GM18508 (cell line): ENCODE data around the gene NDEL1.

ENCODE experiments used
- ATAC-seq: cut with Tn5 transposase; IDR thresholded peaks from one replicate; pipeline ENCODE4 v1.9.1; 2021; ENCODE audit warnings: moderate number of reproducible peaks; ENCODE audit not compliant: insufficient read depth, unreplicated experiment

The NDEL1 gene

DNA sequence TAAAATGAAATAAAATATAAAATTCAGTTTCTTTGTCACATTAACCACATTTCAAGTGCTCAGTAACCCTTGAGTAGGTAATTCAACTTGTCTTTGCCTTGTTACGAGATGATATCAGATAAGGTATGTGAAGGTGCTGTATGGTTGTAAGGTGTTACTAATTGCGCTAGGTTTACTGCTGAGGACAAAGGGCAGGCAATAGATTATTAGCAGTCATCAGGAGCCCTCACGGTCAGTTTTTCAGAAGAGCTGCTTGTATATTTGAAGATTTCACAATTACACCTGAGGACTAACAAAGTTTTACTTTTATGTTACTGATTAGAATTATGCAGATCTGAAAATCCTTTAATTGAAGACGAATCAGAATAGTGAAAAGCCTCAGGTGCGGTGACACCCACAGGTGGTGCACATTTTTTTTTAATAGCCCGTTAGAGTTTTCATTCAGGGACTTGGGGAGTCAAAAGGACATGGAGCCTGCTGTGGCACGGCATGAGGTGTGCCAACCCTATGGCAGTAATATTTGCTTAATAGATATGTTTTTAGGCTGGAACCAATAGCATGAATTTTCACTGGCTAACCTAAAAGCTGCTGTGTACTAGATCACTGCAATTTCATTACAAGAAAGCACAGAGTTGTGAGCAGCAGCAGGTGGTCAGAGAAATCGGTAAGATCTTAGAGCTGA, 16.4 kb downstream of the NDEL1 start:
- ATAC-seq, result no peak

DNA sequence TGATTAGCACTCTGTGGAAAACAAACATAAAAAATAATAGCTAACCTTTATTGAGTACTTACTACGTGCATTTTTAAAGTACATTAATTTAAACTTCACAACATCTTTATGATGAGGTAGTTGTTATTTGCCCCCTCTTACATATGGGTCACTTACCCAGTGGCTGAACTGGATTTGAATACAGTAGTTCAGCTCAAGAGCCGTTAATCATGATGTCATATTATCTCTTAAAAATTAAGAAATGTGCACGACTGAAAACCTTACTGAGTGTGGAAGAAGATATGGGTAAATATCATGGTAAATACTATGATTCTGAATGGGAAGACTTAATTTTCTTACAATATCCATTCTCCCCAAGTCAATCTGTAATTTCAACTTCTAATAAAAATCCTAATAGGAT, 17.6 kb downstream of the NDEL1 start:
- no peak for ATAC-seq

DNA sequence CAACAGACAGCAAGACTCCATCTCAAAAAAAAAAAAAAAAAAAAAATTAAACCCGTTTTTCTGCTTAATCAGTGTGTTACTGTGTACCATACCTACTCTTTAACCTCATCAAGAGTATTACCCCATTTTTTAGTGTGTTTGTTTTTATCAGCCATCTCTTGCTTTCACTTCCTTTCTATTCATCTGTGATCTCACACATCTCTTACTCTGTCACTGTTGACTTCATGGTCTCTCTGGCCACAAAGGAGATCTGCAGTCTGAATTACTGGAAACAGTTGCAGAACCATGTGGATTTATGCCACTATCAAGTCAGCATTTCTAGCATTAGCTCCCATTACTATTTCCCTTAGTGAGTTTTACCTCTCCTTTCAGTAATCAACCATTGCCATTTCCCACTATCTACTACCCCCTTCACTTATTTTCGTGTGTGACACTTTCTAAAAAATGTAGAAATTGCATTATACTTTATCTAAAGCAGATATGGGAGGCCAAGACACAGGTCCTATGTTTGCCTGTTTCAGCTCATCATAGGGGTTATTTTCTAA, 20.1 kb downstream of the NDEL1 start:
- no peak for ATAC-seq

DNA sequence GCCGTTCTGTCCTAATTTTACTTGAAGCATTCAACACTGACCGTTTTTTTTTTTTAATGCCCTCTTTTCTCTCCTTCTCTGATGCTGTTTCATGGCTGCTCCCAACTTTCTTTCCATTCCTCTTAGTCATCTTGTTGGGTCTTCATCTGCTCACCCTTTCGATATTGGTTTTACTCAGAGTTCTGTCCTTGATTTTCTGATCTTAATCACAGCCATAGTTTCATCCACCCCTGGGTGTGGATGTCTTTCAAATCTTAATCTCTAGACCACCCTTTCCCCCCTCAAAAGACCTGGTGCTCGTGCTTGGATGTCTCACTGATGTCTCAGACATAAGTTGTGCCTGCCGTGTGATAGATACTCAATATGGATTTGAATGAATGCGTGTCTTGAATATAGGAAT, 22.4 kb downstream of the NDEL1 start:
- ATAC-seq, result no peak

DNA sequence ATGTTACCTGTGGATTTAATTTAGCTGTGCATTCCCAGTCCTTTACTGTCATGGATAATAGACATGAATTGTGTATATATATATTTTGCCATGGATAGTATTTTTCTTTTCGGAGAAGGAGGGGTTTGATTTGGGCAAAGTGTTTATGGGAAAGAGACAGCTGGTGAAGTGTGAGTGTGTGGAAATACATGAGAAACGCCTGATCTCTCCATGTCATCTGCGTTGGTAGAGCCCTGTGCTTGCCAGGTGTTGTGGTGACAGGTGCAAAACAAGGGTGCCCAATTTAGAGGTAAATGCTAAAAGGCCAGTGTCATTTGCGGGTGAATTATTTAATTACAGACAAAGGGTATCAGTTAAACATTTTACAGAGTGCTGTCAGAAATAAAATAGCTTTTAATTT, 23.4 kb downstream of the NDEL1 start:
- no peak for ATAC-seq

DNA sequence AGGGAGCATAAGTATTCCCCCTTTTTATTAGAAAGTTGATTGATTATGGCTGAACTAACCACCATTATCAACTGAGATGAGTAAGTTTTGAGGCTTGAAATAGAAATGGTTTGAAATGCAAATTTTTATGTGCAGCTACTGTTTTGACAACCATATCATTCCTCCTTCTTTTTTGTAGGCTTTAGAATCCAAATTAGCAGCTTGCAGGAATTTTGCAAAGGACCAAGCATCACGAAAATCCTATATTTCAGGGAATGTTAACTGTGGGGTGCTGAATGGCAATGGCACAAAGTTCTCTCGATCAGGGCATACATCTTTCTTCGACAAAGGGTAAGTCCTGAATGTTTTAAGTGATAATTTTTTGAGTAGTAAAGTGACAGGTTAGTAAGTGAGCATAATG, 24.1 kb downstream of the NDEL1 start:
- ATAC-seq, result no peak

DNA sequence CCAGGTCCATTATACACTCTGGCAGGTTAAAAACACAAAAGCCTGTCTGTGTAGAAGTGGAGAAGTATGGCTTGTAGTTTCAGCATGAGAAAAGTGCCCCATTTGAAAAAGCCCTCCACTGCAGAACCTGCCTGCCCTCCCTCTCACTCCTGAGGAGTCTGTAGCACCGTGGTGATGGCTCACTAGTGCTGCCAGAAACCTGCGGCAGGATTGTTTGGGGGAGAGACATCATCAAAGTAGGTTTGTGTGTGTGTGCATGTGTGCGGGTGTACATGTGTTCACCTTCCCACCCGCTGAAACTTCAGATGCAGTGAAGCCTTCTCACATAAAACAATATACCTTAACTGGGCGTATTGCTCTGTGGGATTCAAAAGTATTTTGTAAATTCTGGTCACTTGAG, 26.9 kb downstream of the NDEL1 start:
- no peak for ATAC-seq

DNA sequence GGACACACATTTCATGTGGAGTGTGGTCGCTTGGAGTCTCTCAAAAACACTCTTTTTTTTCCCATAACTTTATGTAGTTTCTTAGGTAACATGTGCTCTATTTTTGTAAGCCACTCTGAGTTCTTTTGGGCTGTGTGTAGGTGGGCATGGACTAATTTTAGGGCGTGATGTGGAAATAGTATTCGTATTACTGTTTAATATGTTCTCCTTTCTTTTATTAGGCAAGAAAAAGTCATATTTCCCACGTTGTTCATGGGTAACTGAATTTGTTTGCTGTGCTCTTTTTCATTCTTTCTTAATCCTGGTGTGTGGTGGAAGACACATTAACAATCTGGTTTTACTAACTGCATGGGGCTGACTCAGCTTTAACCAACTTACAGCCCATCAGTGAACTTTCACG, 27.4 kb downstream of the NDEL1 start:
- no peak for ATAC-seq

DNA sequence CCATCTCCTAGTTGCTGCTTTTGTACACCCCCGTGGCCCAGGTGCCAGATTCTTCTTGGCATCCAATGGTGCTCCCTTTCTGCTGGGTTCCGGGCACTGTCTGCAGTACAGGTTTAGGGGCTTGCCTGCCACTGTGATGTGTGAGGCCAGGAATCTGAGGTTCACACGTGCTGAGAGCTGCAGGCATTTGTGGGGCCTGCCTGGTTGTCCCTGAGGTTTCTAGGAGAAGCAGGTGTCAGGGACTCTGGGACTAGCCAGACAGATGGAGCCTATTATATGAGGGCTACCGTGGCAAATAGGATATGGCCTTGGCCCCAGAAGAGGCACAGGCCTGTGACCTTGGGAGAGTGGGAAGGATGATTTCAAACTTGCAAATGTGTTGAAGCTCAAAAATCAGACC, 29.3 kb downstream of the NDEL1 start:
- no peak for ATAC-seq

DNA sequence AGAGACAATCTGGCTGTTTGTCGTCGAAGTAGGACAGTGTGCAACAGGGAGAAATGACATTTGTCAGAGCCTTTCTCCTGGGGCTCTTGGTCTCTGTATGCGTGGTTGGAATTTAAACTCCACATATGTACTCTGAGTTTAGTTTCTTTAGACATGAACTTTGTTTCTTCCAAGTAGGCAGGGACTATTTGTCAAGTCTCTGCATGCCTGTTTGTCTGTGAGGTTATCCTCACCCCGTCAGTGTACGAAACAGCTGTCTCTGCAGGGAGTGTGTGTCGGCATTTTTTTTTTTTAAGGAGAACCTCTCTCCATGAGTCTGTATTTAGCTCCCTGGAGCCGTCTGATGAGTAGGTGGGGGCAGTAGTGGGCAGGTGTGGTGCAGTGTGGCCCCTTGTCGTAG, 29.7 kb downstream of the NDEL1 start:
- no peak for ATAC-seq

DNA sequence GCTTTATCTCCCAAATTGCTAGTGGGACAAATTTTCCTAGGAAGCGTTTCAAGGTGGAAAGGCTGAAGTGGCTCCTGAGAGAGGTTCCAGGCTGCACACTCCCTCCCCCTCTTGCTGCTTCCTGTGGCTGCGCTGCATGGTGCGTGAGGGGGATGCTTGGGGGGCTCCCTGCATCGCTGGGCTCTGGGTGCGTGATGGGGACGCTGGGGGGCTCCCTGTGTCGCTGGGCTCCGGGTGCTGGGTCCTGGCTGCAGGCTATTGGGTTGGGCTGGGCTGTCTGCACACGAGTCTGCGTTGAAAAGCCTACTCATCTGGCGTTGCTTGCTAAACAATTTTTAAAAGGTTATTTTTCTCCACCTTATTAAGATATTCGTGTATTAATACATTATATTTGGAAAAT, 30.1 kb downstream of the NDEL1 start:
- no peak for ATAC-seq

DNA sequence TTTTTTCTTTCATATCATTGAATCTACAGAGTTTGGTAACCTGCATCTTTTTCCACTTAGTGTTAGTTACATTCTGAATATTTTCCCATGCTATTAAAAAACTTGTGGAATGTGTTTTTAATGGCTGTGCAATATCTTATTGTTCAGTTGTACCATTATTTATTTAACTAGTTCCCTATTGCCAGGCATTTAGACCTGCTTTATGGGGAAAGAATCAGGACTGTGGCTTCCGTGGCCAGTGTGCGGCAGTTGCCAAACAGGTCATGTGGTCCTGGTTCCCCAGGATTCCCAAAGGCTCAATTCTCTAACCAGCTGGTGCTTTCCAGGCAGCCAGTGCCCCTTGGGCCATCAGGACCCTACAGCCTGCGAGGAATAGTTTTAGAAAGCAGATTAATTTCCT, 30.8 kb downstream of the NDEL1 start:
- ATAC-seq, result no peak

DNA sequence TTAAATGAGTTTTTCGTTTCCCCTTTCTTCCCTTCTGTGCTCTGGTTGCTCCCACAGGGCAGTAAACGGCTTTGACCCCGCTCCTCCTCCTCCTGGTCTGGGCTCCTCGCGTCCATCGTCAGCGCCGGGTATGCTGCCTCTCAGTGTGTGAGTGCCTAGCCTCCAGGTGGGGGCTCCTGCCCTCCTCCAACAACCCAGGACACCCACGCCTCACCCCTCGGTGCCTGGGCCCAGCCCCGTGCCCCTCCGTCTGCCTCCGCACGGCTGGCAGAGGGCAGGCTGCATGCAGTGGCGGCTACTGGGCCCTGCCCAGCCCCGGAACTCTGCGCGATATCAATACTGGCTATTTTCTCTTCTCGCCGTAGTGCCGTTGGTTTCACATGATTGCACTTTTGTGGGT, 31.2 kb downstream of the NDEL1 start:
- no peak for ATAC-seq

DNA sequence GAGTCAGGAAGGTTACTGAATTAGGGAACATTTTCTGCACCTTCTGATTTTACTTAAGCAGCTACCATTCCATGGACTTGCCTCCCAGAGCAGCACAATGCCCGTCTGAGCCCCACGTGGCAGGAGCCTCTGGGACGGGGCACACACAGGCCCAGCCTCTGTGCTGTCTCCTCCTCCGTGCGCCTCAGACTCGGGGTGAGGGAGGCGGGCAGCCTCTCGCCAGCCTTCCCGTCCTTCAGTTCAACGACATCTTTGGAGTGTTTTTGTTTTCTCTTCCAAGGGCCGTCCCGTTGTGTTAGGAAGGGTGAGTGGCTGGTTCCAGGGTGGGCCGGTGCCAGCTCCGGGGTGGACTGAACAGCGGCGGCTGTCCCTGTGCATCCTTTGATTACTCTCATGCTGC, 31.8 kb downstream of the NDEL1 start:
- ATAC-seq, result no peak

DNA sequence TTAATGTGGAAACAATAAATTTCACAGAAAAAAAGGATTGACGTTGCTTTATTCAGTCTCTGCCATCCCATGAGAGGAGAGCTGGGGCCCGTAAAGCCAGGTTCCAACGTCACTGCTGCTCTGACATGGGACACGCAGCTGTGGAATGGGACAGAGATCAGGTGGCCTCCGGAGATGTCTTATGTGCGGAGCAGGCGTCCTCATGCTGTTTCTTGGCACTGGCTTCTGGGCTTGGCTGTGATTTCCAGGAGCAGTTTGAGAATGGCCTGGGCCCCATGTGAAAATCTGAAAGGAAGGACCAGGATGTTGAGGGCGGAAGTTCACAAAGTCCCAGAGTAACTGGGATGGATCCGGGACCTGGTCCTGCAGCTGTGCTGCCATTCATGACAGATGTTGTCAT, 32.4 kb downstream of the NDEL1 start:
- no peak for ATAC-seq

DNA sequence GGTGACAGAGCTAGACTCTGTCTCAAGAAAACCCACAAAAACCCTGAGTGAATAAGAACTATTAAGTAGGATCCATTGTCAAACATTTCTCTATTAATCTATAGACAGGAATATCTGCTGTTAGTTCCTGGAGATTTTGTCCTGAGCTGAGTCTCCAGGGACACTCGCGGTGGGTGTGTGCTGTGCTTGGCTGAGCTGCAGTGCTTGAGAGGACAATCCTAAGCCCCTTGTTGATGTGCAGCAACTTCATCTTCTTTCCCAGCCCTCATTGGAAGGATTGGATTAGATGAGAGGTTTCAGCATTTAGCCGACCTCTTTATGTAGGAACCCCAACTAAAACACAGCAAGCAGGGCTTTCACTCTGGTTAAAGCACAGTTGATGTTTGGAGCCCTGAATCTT, 33.3 kb downstream of the NDEL1 start:
- ATAC-seq, result no peak

DNA sequence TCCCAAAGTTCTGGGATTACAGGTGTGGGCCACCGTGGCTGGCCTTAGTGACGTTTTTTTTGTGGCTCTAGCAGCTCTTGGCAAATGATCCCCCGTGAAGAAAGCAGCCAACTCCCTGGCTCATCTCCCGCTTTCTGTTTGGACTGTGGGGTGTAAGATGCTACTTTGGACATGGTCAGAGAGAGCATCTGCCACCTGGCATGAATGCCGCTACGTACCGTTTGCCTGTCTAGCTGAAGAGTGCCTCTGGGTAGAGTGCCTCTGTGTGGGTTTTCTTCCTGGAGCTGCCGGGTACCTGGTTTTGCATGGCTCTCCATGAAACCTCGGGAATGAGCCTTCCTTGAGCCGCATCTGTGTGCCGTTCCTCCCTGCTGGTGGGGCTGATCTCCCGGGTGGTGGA, 34.3 kb downstream of the NDEL1 start:
- no peak for ATAC-seq

DNA sequence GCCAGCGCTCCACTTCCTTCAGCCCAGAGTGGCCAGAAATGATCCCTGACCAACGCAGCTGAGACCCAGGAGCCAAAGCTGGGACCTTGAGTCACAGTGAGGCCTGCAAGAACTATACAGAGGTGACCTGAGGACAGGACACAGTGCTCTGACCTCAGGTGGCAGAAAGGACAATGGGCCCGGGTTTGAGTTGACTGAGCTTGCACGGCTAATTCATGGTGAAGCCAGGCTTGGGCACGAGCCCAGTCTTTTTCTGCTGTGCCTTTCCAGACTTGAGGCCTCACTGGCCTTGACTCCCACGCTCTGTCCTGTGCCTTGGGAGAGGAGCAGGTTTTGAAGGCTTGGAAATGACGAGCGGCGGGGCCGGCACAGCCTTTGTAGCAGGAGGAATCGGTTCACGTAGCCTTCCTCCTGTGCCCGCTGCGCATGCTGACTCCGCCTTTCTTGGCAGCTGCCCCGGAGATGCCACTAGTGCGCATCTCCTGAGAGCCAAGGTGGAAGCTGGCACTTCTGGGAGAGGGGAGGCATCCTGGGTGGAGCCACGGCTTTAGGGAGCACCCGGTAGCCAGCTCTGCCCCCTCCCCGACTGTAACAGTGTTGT, 34.9 kb downstream of the NDEL1 start:
- no peak for ATAC-seq

DNA sequence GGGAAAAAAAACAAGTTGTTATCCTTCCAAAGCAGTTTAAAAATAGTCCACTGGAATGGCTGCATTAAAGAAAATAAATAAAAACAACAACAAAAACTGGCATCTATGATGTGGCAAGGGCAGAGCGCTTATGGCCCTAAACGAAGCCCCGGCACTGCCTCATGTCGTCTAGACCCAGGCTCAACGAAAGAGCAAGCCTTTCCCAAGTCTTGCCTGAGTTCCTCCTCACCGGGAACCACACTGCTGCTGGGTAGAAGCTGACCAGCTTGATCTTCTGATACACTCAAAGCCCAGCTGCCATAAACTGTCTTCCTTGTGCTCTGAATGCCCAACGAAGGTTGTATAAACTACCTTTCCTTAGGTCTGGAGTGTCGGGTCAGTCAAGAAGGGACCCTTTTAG, 37.0 kb downstream of the NDEL1 start:
- no peak for ATAC-seq

DNA sequence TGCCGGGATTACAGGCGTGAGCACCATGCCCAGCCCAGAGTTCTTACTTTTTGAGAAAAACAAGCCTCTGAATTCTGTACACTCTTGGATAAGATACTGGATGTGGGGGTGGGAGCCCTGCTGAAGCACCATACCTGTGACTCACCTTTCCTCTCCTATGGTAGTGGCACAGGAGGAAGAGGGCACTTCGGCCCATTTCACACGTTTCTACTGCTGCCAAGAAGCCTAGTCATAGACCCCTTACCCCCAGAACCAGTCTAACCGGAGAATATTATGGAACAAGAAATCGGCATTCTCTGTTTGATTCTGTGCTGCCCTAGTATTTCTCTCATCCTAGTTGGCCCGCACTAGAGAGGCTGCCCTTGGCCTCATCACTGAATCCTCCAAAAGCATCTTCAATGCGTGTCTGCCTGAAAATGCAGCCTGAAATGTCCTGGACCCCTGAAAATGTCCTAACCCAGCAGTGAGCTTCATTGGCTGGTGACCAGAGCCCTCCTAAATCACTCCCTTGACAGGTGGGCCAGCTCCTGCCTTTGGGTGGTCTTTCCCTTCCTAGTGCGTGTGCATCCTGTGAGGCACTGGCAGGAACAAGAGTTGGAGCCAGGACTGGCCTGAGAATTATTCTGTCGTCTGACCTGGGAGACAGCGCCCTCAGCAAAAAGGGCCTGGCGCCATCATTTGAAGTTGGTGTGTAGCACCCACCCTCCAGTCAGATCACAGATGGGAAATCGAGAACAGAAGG, 37.9 kb downstream of the NDEL1 start:
- ATAC-seq, result no peak

DNA sequence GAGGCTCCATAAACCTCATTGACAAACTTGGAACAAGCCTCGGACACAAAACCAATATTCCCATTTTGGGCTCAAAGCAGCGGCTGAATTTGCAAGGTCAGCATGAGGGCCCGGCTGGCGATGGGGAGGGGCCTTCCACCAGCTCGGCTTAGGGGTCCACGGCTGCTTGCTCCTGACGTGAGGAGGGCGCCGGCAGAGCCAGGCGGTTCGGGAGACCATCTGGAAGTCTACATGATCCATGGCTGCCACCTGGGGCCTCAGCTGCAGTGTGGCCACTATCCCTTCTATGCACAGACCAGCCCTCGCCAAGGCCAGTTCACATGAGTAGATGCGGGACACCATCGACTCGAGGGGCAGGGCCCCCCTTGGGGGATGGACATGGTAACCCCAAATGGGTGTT, 39.1 kb downstream of the NDEL1 start:
- ATAC-seq, result no peak

DNA sequence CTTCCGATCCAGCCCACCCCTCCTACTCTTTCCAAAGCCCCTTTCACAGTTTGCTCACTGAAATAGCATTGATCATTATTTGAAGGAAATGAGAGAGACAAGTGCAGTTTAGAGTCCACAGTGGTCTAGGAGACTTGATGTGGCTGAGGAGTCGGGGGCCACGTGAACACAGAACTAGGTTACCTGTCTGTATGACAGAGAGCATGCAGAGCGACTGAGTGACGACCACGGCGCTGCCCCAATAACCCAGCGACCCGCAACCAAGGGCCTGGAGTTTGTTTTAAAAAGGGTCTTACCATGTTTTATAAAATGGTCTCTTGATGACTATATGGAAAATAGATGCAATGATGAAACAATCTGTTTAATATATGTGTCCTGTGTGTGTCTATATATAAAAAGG, 39.5 kb downstream of the NDEL1 start:
- ATAC-seq, result no peak
